MM.1S (cell line): ENCODE data around the gene LIPA.

Source experiments
- CTCF ChIP-seq: fragments of 300-600 bp; sonication (generic); IDR thresholded peaks from 2 replicates; pipeline ENCODE4 v1.5.1; 2016; ENCODE audit warnings: antibody characterized with exemption, low read length, mixed read lengths
- EZH2 ChIP-seq: fragments of 300-600 bp; sonication (generic); optimal IDR thresholded peaks from 2 replicates; pipeline ENCODE3; 2017; ENCODE audit warnings: low read depth, mild to moderate bottlenecking, antibody characterized with exemption, low read length, mixed read lengths
- EZH2phosphoT487 ChIP-seq: fragments of 300-600 bp; sonication (generic); IDR thresholded peaks from 2 replicates; pipeline ENCODE4 v1.6.1; 2018; ENCODE audit warnings: antibody characterized with exemption, low read length

DNA sequence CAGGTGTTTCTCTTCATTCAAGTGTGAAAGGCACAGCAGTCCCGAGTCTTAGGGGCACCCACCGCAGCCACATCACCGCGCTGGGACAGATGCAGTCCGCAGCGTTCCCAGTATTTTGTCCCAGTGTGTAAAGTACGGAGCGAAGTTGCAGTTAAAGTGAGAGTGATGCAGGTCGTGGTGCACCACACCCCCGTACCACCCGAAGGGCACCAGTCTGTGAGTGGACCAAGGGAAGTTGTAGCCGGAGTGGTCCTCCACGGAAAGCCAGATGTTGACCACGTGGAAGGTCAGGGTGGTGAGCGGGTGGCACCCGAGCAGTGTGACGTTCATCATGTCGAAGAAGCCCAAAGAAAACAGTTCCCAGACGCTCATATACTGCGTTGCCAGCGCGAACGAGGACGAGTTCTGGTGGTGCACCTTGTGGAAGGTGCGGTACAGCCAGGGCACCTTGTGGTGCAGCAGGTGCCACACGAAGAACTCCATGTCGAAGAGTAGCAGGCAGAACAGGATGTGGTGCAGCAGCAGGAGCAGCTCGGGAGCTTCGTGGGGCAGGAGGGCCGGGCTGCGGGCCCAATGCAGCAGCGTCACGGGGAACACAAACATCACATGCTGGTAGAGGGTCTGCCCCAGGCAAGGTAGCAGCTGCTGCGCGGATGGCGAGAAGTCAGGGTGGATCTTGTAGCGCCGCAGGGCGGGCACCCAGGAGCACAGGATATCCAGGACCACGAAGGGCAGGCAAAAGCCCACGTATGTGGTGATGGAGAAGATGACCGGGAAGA, 45.0 kb downstream of the LIPA start:
- TF ChIP-seq EZH2 (no peak), CTCF (no peak), EZH2phosphoT487 (no peak)
